GM19452 (cell line): ENCODE measurements around the gene ZC3H10.
"Not testable (repeated sequence)": the region's sequence is repeated elsewhere in the genome, so short reads cannot be mapped to it uniquely, and the experiment has no call there.

Experiments used
- ATAC-seq: cut with Tn5 transposase; IDR thresholded peaks from one replicate; pipeline ENCODE4 v1.9.1; 2021; ENCODE audit not compliant: unreplicated experiment

ZC3H10 gene

GRCh38 chr12:56152756-56153677, 35.0 kb downstream of the ZC3H10 start:
- no peak for ATAC-seq

- no peak for ATAC-seq
These were observed 35.6 kb downstream of the ZC3H10 start for GRCh38 chr12:56153678-56154065.

- no peak for ATAC-seq
These were observed 36.2 kb downstream of the ZC3H10 start for GRCh38 chr12:56154246-56154771.

DNA sequence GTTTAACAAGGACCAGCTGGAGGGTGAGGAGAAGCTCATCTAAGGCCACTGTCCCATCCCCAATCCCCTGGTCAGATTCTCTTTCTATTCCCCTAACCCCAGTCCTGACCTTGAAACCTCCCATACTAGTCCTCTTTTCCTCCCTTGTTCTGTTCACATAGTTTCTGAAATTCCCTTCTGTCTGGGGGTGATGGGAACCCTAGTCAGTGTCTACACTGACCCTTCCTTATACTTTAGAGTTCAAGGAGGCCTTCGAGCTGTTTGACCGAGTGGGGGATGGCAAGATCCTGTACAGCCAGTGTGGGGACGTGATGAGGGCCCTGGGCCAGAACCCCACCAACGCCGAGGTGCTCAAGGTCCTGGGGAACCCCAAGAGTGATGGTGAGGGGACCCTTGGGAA, 36.8 kb downstream of the ZC3H10 start:
- ATAC-seq = no peak

DNA sequence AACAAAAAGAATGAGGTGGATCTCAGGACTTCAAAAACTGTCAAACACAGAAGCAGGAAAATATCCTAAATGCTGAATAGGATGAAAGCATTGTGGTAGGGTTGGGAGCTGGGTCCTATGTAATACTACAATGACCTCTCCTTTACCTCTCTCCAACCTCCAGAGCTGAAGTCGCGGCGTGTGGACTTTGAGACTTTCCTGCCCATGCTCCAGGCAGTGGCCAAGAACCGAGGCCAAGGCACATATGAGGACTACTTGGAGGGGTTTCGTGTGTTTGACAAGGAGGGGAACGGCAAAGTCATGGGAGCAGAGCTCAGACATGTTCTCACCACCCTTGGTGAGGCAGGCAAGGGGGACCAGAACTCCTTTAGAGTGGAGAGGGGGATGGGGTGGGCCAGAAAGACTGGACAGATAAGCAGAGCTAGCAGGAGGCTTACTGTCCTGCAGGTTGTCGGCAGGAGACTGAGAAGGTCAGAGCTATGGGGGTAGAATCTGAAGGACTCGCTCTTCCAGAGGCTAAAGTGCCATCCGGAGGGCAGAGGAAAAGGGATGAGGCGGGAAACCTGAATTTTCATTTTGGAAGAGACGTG, 37.3 kb downstream of the ZC3H10 start:
- ATAC-seq = no peak

GRCh38 chr12:56156464-56157200, 38.6 kb downstream of the ZC3H10 start:
- not testable (repeated sequence) for ATAC-seq

- no peak for ATAC-seq
These were observed 39.3 kb downstream of the ZC3H10 start for GRCh38 chr12:56157201-56158028.

DNA sequence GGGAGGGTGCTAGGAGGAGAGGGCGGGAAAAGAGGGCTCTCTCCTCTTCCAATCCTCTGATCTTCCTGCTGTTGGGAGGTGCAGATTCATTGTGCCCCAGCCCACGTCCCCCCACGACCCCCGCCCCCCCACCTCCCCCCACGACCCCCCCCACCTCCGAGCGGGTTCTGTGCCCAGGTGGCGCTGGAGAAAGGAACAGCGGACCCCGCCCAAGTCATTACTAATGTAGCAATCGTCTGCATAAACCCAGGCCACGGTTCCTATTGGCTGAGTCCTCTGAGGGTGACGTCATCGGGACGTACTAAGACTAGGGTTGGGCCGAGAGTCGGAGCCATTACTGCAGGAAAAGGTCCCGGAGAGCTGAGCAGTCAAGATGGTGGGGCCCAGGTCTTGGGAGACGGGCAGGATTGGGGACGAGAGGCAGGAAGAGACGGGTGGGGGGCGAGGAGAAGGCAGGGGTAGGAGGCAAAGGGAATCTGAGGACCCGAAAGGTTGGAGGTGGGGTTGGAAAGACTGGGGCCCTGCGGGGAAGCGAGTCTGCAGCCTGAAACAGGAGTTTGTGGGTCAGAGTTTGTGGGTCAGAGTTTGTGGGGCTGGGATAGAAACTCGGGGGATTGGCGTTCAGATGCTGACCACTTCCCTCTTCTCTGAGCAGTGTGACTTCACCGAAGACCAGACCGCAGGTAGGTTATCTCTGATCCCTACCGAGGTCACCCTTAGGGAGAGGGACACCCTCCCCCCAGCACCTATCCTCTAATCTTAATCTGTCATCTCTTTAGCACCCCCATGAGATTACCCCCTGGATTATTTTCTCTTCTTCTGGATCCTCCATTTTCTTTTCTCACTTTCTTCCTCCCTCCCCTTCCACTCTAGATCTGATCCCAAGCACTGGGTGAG, 40.2 kb downstream of the ZC3H10 start, which contains the start of gene MYL6:
Gene MYL6, plus strand, starts transcription at position 331 of the 897 bp plus-strand sequence. Its CDS starts 43 bp downstream, at position 374.
- peak; percentile 76 for ATAC-seq

DNA sequence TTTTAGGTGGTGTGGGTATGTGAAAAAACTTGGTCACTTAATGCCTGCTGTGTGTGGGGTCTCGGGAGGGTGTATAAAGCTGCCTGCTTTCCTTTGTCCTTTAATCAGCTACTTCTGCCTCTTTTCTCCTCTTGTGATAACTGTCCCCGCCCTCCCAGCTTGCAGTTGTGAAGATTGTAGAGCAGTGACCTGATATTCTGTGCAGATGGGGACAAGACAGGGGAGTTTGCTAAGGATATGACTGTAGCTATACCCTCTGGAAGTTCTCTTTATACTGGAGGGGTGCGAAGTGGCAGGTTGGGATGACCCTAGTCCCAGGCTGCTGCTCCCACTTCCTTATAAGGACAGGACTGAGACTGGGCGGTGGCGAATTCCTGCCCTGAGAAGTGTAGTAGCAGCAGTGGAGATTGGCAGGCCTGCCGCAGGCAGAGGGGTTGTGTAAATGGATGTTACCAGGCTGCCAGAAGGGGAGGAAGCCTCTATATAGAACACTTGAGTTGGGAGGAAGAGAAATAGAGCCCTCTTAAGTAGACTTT, 40.9 kb downstream of the ZC3H10 start:
- ATAC-seq = no peak

GRCh38 chr12:56159482-56160192, 41.6 kb downstream of the ZC3H10 start:
- no peak for ATAC-seq

- ATAC-seq = no peak
These were observed 42.2 kb downstream of the ZC3H10 start for GRCh38 chr12:56160193-56160763.

DNA sequence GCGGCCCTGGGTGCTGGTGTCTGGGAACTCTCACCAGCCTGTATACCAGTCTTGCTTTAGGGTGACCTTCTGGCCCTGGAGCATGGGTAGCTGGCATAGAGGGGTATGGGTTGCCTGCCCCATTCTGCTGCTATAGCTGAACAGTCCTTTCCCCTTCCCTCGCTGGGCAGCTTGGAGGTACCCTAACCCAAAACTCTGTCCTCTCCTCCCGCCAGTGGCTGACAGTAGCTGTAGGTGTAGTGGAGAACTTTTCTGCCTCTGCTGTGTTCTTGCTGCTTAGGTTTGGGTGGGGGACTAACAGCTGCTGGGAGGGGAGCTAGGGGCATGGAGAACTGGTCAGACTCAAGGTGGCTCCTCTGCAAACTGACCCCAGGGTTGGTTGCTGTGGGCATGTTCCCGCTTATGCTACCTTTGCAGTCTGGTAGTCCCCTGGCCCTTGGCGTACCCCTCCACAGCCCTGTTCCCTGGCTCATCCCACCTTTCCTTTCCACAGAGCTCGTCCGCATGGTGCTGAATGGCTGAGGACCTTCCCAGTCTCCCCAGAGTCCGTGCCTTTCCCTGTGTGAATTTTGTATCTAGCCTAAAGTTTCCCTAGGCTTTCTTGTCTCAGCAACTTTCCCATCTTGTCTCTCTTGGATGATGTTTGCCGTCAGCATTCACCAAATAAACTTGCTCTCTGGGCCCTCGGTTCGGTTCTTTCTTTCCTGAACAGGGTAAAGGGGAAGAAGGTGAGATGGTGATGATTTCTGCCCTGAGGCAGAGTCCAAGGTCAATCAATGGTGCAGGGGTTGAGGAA, 43.0 kb downstream of the ZC3H10 start:
- ATAC-seq = no peak

- ATAC-seq = no peak
These were observed 43.8 kb downstream of the ZC3H10 start for GRCh38 chr12:56161690-56162351.

DNA sequence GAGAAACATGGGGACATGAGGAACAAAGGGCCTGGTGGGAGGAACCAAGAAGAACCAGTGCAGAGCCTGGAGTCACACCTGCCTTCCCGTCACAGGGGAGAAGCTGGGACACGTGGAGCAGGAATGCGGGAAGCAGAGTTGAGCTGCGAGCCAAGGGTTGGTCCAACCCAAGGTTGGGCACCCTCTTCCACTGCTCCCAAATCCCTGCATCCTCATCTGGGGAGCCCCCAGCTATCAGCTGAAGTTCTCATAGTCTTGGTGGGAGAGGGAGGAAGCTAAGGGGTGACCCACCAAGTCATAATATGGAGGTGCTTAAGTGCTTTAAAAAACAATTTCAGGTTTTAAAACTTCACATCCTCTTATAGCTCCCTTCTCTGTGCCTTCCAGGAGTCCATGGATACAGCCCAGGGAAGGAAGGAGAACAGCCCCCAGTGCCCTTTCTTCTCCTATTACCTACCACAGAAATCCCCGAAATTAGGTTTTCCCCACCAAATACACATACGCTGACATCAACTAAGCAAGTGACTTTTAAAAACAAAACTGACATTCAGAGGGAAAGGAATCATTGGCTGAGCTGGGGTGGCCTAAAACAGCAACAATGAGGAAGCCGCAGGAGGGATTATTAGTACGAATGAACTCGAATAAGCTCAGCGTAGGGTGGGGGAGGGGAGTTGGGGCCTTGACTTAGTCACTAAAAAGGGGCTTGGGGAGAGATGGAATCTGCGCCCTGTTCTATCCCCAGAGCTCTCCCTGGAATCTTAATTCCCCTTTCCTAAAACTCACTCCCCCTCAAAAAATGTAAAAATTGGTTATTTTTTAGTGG, 44.6 kb downstream of the ZC3H10 start:
- no peak for ATAC-seq

DNA sequence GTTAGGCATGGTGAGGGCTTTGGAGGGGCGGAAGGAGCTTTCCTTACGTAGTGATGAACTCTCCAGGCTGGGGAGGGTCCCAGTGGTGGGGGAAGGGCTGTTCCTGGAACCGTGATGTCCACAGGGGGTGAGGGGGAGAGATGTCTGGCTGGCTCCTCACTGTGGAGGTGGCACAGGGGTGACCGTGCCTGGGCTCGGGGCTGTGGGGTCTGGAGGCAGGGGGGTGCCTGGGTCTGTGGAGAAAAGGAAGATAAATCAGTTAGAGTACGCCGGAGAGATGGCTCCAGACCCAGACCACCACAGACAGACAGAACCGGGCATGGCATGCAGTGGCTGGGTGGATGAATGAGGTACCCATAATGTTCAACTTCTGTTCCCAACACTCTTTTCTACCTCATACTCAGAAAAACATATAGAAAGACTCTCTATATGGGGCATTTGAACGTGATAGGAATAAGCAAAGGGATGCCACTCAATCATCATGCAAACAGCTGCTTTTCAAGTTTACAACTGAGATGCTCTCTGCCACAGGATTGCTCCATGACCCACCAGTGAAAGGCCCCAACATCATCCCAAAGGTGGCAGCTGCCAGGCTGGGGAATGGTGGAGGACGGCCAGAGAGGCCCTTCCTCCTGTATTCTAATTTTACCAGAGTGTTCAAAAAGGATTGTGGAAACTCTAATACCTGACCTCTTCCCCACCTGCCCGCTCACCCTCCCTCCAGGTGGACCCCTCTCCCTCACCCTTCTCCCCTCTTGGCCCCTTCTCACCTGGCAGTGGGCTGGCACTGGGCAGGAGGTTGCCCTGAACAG, 45.7 kb downstream of the ZC3H10 start:
- no peak for ATAC-seq
